ENCODE results near the gene BIRC2.
A peak's percentile ranks its signal among the peaks of the same experiment; 100 is the strongest.

BIRC2 gene

DNA sequence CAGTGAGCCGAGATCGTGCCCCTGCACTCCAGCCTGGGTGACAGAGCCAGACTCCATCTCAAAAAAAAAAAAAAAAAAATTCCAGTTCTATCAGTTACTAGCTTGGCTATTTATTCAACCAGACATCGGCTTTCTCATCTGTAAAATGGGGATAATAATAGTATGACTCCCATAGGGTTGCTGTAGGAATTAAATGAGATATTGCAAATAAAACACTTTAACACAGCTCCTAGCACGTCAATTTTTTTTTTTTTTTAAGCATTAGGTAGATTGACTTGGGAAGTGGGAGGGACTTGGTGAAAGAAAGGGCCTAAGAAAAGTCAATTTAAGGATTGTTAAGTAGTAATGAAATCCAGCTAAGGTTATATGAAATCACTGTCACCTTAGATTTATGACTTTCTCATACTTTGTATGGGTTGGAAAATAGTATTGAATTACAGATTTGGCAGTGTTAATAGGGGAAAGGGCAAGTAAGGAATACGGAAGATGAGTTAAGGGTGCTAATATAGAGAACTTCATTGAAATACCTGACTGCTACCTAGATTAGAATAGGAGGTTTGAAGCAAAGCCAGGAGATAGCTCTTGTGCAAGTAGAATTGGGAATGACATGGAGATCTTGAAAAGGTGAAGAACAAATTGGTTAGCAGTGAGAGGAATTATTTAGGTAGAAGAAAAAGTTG, 28.8 kb downstream of the BIRC2 start:
- no peak for ATAC-seq

DNA sequence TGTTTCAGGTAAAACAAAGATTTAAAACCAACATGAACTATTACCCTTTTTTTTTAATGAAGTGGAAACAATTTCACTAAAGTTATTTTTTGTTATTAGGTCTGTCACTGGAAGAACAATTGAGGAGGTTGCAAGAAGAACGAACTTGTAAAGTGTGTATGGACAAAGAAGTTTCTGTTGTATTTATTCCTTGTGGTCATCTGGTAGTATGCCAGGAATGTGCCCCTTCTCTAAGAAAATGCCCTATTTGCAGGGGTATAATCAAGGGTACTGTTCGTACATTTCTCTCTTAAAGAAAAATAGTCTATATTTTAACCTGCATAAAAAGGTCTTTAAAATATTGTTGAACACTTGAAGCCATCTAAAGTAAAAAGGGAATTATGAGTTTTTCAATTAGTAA, 30.9 kb downstream of the BIRC2 start:
- ATAC-seq, result no peak

DNA sequence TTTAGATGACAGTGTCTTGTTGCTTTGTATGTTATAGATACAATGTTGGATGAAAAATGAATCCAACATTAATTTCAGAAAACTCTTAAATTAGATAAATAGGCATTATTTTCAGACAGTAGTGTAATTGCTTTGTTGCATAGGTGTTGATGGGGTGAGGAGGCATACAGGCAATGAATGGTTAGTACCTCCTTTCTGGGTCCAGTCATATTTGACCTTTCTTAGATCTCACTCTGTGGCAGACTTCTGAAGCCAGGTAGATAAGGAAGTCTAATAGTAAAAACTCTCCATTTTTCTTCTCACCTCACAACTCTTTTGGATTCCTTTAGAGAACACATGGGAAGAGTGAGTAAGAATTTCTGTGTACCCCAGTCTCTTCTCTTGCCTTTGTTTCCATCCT, 31.8 kb downstream of the BIRC2 start:
- ATAC-seq, result peak in 1 of 2 donors; percentile 55

DNA sequence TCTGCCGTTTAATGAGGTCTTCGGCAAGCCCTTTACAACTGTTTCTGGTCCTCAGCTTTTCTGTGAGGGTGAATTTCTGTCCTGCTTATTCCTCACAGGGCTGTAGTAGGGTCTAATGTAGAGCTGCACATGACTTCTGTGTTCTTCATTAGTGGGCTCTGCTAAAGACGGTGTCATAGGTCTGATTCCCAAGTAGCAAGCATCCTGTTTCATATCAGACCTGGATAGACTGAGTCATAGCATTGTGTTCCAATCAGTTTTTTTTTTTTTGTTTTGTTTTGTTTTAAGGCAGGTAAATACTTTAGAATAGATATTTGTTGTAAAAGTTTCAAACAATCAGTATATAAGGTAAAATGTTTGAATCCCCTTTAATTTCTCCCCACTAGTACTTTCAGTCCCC, 35.4 kb downstream of the BIRC2 start:
- no peak for ATAC-seq

DNA sequence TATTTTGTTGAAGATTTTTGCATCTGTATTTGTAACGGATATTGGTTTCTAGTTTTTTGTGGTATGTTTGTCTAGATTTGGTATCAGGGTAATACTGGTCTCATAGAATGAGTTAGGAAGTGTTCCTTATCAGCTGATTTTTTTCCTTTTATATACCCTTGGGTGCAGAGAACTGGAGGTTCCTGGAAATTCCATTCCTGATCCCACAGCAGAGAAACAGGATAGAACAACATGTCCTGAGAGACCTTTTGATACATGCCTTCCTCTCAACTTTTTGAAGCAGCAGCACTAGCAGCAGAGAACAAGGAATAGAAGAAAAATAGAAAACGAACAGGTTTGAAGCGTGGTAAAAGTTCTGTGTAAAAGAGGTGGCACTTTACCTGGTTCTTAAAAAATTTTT, 36.8 kb downstream of the BIRC2 start:
- ATAC-seq, result no peak

DNA sequence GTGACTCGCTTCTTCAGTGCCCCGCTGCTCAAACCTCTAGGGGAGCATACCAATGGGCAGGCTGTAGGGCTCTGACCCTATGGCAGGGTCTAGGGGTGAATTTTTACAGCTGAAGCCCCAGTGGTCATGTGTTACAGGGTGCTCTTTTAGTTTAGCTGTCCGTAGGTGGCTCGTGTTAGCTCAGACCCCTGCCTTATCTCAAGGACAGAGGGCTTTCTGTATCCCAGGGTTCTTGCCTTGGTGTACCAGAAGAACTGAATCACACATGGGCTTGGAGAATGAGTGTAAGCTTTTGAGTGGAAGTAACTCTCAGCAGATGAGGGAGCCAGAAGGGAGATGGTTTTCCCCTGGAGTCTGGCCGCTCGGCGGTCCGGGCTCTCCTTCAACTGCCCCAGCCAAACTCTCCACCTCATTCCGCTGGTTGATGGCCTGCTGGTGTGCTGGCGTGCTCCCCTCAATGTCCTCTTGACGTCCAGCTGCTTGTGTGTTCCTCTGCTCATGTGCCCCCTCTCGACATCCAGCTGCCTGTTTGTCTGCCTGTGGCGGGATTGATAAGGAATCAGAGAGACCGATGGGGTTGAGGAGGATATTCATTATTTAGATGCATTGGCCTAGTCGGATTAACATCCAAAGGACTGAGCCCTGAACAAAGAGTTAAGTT, 37.5 kb downstream of the BIRC2 start:
- no peak for ATAC-seq

DNA sequence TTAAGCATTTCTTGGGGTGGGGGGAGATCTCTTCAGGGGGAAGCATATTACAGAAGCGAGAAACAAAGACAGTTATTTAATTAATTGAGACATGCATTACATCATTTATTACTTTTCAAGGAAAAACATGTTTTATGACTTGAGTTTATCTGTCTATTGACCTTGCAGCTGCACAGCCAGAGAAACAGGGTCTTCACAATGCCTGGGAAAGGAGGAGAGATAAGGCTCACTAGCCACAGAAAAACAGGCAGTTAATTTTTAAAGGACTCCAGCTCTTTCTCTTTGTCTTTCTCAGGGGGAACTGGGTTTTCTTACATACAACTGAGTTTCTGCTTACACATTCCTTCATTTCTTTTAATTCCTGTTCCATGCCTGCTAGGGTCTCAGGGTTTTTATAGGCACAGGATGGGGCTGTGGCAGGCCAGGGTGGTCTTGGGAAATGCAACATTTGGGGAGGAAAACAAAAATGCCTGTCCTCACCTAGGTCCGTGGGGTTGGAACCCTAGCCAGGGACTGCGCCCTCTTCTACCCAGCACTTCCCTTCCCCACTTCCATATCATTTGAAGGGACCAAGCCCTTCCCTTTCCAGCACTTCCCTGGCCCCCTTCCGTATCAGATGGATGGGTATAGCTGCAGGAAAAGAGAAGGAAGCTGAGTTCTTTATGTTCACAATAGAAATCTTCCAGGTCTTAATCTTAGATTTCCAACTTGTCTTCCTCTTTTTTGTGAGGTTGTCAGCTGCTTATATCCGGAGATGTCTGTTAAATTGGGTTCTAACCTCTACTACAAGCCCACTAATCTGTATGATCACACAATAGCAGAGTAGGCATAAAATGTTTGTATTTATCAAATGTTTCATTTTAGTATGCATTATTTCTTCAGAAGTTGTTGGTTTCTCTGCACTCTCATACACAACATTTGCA, 38.3 kb downstream of the BIRC2 start:
- no peak for ATAC-seq

DNA sequence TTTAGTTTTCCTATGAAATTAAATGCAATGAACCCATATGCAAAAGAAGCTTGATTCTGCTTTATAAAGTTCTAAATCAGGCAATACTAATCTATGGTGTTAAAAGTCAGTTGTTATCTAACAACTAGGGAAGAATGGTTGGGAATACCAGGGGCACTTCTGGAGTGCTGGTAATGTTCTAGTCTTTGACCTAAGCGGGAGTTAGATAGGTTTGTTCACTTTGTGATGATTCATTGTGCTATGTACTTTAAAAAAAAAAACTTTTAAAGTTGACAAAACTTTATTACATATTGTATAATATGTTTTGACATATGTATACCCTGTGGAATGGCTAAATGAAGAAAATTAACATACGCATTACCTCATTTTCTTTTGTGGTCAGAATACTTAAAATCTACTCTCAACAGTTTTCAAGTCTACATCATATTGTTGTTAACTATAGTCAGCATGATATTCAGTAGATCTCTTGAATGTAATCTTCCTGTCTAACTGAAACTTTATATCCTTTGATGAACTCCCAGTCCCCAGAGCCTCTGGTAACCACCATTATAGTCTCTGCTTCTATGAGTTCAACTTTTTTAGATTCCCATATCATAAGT, 39.2 kb downstream of the BIRC2 start:
- ATAC-seq, result peak in 1 of 2 donors; percentile 39

DNA sequence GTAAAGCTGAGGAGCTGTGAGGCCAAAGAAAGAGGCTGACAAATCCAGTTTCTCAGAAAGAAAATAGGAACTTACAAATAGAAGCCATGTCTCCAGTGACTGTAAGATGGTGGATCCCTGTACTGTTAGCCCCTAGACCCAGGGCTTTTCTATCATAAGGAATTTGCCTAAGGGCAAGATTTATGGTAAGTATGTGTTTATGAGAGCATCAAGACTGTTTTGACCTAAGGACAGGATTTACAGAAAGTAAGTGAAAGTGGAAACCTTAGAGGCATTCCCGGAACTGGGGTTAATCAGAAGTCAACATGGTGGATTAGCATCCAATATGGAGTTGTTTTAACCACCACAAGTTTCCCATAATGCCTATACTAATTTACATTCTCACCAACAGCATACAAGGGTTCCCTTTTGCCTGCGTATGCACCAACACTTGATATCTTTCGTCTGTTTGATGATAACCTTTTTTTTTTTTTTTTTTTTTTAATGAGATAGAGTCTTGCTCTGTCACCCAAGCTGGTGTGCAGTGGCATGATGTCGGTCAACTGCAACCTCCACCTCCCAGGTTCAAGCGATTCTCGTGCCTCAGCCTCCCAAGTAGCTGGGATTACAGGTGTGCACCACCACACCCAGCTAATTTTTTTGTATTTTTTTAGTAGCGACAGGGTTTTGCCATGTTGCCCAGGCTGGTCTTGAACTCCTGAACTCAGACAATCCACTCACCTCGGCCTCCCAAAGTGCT, 40.2 kb downstream of the BIRC2 start:
- ATAC-seq, result no peak

DNA sequence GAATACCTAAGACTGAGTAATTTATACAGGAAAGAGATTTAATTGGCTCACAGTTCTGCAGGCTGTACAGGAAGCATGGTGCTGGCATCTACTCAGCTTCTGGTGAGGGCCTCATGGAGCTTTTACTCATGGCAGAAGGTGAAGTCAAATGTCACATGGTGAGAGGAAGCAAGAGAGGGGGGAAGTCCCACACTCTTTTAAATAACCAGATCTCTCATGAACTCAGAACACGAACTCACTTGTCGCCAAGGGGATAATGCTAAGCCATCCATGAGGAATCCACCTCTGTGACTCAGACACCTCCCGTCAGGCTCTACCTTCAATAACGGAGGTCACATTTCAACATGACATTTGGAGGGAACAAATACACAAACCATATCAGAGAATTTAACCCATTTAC, 42.2 kb downstream of the BIRC2 start:
- ATAC-seq, result no peak

DNA sequence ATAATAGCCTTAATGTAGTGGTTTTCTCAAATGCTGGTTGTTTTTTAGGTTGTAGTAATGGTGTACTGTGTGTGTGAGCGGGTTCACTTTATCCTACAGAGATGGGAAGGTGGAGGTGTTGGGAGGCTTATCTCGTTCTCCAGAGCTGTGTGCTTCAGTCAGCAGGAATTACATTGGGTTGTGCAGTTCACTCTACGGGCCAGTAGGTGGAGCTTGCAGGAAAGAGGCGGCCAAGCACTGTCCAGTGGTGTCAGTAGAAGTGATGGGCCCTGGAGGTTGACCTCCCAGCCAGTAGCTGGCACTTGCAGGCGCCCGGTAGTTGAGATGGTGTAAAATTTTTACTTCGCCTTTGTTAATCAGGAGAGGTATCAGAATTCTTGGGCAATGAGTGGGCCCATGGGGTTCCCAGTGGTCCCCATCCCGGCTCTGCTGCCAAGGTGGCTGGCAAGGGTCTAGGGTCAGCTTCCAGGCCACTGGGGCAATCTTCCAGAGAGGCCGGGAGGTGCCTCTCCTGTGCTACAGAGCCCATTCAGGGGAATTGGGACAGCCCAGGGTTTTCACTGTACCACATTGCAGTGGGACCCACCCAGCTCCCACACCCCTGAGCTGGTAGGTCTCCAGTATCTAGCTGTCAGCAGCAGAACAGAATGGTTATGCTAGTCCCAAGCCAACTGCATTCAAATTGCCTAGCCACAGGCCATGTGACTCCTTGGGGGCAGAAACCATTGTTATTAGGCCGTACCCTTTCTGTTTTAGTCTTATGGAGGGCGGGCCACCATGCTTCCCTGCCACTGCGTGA, 43.9 kb downstream of the BIRC2 start:
- peak; percentile 51 to 62 for ATAC-seq

DNA sequence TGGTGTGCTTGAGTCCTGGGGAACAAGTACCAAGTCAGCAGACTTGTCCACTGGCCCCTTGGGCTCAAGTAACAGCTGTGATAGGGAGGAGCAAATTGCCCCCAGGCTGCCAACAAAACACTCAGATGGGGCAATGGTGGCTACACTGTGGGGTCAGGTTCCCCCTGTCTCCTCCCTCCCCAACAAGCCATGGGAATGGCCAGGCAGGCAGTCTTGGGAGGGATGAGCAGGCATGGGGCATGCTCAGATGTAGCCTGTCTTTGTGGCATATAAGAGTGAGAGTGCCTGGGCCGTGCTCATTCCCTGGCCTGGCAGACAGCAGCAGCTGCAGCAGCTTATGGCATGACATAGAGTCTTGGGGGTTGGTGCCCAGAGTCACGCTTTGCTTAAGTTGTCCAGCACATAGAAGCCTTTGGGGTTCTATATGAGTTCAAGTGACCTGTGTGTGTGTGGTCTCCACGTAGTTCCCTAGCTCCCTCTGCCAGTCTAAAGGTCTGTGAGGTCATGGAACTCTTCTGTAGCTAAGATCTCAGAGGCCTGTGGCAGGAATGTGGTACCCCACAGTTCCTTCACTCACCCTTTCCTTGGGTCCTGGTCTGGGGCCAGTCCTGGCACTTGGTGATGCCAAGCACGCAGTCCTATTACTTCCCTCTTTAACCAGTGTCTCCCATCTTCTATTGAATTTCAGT, 44.7 kb downstream of the BIRC2 start:
- ATAC-seq, result no peak

DNA sequence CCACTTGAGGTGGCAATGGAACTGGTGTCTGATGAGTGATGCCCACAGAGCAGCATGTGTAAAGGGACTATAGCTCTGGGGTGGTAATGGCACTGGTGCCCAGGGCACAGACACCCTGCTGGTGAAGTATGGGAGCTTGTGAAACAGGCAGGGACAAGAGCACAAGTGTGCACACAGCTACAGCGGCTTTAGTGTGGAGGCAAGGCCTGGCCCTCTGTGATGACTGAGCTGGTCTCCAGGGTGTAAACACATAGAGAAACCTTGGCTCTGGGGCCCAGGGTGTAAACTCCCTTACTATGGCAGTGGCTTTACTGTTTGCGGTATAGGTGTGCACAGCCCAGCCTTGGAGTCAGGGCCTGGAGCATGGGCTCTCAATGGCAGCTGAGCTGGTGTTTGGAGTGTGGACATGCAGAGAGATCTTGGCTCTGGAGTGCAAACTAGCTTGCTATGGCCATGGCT, 46.3 kb downstream of the BIRC2 start:
- peak in 1 of 2 donors; percentile 8 for ATAC-seq

DNA sequence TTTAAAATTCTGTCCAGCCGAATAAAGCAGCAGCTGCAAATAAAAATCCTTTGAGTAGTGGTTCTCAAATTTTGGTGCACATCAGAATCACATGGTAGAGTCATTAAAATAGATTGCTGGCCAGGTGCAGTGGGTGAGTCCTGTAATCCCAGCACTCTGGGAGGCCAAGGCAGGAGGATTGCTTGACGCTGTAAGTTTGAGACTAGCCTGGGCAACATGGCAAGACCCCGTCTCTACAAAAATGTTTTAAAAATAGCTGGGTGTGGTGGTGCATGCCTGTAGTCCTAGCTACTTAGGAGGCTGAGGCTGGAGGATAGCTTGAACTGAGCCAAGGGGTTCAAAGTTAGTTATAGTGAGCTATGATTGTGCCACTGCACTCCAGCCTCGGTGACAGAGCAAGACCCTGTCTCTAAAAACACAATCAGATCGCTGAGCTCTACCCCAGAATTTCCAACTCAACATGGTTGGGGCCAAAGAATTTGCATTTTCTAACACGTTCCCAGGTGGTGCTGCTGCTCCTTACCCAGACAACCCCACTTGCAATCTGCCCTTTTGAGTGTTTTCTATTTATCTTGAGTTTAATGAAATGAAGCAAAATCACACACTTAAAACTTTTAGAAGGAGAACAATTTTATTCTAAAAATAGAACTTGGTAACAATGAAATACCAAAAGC, 48.8 kb downstream of the BIRC2 start:
- no peak for ATAC-seq

DNA sequence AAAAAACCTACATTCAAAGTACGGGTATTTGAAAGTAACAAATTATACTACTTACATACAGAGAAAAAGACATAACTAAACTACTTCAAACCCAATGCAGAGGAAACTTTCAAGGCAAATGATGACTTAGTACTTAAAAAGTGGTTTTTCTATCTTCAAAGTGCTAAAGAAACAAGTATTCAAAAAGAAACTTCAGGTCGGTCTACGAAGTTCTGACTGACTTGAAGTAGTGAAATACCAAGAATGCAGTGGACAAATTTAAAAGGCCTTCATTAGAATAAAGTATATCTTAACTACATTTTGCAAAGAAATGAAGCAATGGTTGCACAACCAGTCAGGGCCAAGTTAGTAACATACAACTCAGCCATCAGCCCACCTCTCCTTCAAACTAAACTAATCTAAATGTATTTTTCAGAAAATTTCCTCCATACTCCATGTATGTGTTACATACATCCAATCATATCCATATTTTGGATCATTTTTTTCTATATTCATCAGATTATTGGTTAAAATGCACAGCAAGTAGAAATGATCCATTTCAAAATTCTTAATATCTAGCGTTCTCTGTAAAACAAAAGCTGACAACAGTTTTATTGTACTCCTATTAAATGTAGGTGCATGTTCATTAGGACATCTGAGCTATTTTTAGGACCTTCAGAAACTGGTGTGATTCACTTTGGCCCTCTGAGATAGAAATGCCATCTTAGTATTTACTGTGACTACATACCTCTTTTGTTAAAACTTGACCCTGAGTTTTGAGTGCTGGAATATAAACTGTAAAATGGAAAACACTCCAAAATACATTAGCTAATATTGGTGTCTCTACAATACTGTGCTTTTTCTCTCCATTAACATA, 49.9 kb downstream of the BIRC2 start:
- peak; percentile 77 to 86 for ATAC-seq

DNA sequence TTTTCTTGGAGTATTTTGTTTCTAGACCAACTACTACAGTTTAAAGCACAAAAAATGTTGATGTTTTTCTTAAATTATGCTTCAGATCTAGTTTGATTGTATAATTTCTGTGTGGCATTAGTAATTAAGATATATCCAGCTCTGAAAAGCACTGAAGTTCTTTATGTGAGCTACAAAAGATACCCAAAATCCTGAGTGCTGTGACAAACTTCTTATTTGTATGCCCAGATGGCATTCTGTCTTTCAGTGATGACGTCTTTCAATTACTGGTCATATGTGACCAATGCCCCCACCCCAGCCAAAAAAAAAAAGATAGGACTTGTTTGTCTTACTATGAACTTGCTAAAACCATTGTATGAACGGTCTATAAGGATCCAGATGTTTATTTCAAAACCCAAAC, 51.3 kb downstream of the BIRC2 start:
- ATAC-seq, result no peak

DNA sequence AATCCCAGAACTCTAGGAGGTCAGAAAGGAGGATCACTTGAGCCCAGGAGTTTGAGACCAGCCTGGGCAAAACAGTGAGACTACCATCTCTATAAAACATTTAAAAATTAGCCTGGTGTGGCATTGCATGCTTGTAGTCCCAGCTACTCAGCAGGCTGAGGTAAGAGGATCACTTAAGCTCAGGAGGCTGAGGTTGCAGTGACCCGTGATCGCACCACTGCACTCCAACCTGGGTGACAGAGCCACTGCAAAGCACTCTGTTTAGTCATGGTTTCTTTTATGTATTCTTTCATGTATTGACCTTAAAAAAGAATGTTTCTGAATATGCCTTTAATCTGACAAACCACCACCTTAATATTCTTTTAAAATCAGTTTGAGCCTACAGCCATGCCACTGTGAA, 52.2 kb downstream of the BIRC2 start:
- ATAC-seq, result no peak

DNA sequence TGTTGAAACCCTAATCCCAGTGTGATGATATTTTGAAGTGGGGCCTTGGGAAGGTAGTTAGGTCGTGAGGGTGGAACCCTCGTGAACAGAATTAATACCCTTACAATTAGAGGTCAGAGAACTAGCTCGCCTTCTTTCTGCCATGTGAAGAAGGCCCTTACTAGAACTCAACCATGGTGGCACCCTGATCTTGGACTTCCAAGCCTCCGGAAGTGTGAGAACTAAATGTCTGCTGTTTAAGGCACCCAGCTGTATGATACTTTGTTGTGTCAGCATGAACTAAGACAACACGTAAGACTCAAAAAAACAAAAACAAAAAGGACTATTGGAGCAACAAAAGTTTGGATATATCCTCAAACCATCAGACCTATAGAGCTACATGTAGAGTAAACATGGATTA, 53.6 kb downstream of the BIRC2 start:
- ATAC-seq, result no peak

DNA sequence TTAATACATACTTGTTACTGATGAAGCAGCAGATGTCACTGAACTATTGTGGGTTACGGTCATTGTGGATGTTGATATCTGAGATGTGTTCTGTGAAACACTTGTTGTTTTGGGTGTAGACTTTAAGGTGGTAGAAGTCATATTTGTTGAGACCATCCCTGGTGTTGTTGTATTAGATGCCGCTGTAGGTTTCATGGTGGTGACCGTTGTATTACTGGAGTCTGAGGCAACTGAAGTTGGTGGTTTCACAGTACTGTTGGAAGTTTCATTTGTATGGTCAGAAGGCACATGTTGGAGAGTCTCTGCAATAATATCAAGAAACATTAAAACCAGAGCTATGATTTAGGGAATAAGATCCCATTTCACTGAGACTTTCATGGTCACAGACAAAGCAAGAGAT, 54.9 kb downstream of the BIRC2 start:
- ATAC-seq, result peak in 1 of 2 donors; percentile 13
